ENCODE measurements around the gene HARS2.
"Not testable (repeated sequence)": the region's sequence is repeated elsewhere in the genome, so short reads cannot be mapped to it uniquely, and the experiment has no call there.

HARS2 gene

DNA sequence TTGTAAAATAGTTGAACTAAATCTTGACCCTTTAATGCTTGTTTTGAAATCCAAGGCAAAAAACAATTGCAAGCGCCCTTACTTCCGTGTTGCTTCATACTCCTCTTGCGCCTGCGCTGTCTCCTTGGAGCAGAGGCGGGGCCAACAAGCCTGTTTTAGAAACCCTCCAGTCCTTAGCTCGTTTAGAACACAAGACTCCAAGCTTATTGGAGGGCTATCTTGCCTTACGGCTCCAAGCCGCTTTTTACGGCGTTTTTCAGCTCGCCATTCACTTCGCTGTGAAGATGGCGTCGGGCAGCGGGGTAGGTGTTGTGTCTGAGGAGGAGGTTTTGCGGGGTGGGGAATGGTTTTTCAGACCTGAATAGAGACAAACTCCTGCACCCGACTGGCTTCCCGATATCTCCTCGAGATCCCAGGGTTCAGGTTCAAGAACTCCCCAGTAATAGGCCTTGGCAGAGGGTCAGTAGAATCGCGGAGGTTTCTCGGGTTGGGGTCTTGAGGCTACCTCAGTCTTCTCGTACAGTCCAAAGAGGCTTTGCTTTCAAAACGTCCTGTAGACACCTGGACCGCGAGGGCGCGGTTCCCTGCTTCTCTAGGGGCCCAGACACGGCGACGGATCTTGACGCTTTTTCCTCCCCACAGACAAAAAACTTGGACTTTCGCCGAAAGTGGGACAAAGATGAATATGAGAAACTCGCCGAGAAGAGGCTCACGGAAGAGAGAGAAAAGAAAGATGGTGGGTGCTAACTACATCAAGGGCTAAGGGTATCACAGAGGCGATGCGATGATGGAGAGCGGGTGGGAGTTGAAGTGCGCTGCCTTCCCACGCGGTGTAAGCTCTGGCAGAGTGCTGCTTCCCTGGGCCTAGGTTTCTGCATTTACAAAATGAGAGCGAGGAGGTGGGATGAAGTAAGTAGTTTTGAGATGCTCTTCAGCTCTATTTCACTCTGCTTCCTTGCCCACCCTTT is 9.2 kb downstream of the HARS2 start, which contains the start of gene ZMAT2:
ZMAT2 (plus strand) TSS at position 271 of the 968 bp plus-strand sequence; CDS start at position 285, 14 bp downstream.
- DNase-seq (peak; percentile 90), ATAC-seq (peak; percentile 98)

DNA sequence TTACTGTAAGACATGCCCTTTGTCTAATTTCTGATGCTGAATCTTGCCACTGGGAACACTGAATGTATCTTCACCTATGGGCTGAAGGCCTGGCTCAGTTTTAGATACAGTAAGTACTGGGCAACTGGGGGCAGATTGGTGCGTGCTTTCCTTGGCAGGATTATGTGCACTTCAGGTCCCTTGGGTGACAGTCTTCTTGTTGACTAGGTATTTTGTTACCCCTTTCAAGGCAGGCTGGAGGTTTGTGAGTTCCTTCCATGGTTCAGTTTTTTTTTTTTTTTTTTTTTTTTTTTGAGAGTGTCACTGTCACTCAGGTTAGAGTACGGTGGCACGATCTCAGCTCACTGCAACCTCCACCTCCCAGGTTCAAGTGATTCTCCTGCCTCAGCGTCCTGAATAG is 16.6 kb downstream of the HARS2 start:
- DNase-seq = no peak
- no peak for ATAC-seq

DNA sequence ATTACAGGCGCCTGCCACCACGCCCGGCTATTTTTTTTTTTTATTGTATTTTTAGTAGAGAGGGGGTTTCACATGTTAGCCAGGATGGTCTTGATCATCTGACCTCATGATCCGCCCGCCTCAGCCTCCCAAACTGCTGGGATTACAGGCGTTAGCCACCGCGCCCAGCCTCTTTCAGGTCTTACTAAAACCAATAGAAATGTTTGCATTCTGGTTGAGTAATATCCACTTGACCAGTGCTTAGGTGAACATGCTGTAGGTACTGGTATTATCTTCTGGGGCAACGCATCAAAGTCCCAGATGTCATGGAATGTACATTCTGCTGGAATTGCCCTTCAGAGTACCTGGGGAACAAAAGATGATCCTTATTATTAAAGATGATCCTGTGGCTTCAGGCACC is 17.5 kb downstream of the HARS2 start:
- not testable (repeated sequence) for DNase-seq, ATAC-seq

DNA sequence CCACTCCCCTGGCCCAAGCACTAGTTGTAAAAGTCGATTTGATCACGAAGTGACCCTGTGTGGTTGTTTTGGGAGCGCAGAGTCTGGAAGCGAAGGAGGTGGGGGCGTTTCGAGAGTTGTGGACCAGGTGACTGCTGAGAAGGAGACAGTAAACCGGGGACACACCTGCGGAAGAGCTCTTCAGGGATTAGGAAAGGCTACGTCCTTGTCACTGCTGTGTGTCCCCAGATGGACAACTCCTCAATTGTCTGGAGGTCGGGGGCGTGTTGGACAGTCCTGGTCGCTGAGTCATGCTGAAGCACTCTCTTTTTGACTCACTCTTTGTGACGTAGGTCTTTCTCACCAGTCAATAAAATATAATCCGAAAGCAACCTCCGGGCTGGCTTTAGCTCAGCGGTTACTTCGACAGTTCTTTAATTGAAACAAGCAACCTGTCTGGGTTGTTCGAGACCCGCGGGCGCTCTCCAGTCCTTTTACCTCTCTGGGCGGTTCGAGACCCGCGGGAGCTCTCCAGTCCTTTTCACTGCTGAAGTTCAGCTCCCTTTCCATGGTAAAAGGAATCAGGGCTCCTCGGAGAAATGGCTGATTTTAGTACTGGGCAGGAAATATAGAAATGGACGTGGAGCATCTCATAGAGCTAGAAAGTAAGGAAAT is 19.8 kb downstream of the HARS2 start:
- DNase-seq = peak; percentile 77
- peak; percentile 96 for ATAC-seq

DNA sequence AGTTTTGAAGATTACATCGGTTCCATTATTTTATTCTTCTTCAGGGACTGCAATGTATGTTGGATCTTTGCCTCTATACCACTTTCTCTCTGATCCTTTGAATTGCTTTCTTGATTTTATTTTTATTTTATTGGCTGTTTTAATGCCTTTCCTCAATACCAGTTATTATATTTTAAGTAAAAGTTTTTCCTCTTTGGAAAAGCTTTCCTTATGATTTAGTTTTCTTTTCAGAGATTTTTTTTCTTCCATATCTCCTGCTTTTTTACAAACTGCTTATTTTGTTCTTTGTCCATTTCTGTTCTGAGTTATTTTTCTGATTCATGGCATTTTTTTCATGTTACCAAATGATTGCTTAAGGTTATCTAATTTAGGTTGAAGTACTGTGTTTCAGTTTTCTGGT is 20.5 kb downstream of the HARS2 start:
- DNase-seq = no peak
- no peak for ATAC-seq

DNA sequence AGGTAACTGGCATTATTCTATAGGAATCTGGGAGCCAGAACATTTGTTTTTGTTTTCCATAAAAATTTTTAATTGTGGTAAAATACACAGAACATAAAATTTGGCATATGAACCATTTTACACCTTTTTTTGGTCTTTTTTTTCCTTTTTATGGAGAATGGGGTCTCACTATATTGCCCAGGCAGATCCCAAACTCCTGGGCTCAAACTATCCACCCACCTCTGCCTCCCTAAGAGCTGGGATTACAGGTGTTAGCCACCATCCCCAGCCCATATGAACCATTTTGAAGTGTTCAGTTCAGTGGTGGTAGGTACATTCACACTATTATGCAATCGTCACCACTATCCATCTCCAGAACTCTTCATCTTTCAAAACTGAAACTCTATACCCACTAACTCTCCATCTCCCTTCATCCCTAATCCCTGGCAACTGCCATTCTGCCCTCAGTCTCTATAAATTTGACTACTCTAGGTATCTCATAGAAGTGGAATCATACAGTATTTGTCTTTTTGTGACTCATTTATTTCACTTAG is 22.4 kb downstream of the HARS2 start:
- ATAC-seq = no peak
- DNase-seq = no peak

DNA sequence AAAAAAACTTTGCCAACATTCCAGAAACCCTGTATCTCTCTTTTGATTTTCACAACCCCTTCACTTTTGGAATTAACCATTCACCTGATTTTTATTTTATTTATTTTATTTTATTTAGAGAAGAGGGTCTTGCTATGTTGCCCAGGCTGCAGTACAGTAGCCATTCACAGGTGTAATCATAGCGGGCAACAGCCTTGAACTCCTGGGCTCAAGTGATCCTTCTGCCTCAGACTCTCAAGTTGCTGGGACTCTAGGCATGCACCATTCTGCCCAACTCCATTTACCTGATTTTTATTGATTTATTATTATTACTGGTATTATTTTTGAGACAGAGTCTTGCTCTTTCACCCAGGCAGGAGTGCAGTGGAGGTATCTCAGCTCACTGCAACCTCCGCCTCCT is 25.0 kb downstream of the HARS2 start:
- DNase-seq, ATAC-seq: not testable (repeated sequence)

DNA sequence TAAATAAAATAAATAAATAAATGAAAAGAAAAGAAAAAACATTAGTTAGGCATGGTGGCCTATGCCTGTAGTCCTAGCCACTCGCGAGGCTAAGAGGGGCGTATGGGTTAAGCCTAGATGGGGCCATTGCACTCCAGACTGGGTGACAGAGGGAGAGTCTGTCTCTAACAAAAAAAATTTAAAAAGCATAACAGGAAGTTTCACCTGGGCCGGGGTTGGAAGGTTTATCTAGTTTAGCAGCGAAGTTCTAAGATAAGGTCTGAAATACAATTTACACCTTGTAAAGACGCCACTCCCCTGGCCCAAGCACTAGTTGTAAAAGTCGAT is 27.0 kb downstream of the HARS2 start:
- no peak for ATAC-seq
- DNase-seq = no peak

DNA sequence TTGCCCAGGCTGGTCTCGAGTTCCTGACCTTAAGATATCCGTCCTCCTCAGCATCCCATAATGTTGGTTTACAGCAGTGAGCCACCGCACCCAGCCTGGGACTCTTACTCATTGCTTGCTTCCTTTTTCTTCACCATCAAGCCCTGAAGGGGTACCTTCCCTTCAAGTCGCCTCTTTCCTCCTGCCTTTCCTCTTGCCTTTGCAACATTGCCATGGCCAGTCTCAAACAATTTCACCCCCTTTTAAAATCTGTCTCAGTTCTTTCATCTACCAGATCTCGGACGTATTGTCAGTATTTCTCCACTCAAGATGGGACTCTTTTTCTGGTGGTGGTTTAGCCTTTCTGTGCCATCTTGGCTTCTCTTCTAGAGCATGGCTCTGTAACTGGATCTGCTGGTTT is 29.5 kb downstream of the HARS2 start:
- ATAC-seq, DNase-seq: not testable (repeated sequence)

DNA sequence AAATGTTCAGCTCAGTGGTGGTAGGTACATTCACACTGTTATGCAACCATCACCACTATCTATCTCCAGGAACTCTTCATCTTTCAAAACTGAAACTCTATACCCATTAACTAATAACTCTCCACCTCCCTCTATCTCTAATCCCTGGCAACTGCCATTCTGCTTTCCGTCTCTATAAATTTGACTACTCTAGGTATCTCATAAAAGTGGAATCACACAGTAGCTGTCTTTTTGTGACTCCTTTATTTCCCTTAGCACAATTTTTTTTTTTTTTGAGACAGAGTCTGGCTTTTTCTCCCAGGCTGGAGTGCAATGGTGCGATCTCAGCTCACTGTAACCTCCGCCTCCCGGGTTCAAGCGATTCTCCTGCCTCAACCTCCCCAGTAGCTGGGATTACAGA is 30.1 kb downstream of the HARS2 start:
- ATAC-seq, DNase-seq: not testable (repeated sequence)

DNA sequence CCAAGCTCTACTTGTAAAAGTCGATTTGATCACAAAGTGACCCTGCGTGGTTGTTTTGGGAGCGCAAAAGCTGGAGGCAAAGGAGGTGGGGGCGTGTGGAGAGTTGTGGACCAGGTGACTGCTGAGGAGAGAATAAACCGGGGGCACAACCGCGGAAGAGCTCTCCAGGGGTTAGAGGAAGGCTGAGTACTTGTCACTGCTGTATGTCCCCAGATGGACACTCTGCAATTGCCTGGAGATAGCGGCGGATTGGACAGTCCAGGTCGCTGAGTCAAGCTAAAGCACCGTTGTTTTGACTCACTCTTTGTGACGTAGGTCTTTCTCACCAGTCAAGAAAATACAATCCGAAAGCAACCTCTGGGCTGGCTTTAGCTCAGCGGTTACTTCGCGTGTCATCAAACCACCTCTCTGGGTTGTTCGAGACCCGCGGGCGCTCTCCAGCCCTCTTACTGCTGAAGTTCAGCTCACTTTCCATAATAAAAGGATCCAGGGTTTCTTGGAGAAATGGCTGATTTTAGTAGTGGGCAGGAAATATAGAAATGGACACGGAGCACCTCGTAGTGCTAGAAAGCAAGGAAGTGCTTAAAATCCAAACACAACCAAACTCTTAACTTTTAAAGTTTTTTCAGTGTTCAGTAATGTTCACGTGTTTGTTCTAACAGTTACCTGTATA is 34.7 kb downstream of the HARS2 start:
- DNase-seq (peak; percentile 76), ATAC-seq (peak; percentile 98)

DNA sequence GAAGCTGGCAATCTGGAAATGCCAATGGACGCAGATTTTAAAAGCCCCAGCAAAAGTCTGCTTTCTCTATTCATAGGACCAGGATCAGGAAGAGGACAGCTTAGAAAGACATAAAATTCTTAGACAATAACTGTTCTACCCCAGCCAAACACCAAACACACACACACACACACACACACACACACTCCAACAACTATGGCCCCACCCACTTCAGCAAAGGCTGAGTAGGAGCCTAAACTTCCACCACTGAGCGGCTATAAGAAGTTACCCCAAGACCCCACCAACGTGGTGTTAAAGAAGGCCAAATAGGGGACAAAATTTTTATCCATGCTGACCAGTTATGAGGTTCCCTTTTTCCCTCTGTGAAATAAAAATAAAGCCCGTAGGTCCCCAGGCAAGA is 41.8 kb downstream of the HARS2 start:
- ATAC-seq (no peak), DNase-seq (no peak)

DNA sequence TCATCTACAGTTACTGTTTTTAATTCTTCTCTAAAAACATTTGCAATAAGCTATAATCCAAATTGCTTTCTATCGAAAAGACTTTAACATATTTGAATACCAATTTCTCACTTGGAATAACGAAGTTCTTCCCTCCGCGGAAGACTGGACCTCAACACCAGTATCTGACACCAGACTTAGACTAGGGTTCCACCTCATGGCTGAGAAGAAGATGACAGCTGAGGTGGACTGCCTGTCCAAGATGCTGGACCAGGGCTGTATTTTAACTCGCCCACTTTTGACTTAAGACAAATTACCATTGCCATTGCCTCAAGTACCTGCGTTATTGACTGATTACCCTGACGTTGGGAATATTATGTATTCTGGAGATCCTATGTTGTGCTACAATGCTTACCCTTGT is 43.1 kb downstream of the HARS2 start:
- DNase-seq (no peak), ATAC-seq (no peak)

DNA sequence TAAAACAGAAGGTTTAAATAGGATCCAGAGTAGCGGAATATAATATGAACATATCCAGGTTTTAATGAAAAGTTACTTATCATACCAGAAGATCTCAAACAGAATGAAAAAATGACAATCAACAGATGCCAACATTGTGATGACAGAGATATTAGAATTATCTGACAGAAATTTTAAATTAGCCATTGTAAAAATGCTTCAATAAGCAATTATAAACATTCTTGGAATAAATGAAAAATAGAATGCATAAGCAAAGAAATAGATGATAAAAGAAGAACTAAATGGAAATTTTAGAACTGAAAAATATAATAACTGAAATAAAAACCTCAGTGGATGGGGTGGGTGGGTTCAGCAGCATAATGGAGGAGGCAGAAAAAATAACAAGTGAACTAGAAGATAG is 46.2 kb downstream of the HARS2 start:
- ATAC-seq (no peak), DNase-seq (no peak)

DNA sequence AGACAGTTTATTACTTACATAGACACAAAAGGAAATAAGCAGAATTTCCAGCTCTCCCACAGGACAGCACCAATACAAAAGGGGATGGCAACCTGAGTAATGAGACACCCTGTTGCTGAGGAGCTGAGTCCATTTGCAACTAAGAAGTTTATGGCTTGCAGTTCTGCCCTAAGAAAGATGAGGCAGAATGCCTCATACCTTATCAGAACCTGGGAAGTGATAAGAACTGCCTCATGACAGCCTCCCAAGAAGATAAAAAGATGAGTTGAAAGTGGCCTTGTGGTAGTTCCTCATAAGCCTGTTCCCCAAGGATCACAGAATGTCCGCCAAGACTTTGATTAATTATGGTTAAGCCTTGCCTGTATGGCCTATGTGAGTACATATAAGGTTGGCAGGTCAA is 50.7 kb downstream of the HARS2 start:
- no peak for ATAC-seq

More for the DNA sequence above, 50.7 kb downstream of the HARS2 start:
- no peak for DNase-seq
